ENCODE measurements around the gene CAMKMT.

Gene CAMKMT

DNA sequence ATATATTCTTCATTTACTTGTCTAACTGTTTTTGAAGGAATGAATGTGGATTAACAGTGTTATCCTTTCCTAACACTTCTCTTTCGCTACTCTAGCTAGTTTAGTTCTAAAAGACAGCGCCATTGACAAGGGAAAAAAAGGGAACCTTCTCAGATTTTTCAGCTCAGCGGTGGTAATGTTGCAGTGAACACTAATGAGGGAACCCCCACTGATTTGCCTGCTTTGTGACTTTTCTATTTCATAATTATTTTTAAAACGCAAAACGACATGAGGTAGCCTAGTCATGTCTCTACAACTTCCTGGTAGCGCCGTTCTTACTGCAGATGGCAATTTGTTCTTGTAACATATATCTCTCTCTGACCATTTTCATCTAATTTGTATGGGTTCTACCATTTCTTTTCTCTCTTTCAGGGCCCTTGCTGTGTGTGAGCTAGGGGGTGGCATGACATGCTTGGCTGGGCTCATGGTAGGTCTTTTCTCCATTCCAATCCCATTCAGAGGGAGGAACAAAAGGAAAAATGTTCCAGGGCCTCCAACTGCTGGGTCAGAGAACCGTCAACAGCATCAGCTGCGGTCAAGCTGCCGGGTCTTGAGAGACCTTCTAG is 344.2 kb downstream of the CAMKMT start:
- no peak for TF ChIP-seq CTCF (conservative IDR thresholded peaks at IDR 0.05)
- TF ChIP-seq ZFX (IDR thresholded peaks at IDR 0.05) = no peak

GRCh38 chr2:44706681-44707553 is 345.2 kb downstream of the CAMKMT start:
- TF ChIP-seq CTCF (conservative IDR thresholded peaks at IDR 0.05) = no peak
- no peak for TF ChIP-seq ZFX (IDR thresholded peaks at IDR 0.05)
- H3K27ac ChIP-seq = no peak overlapping the region

More for the DNA sequence above, 344.2 kb downstream of the CAMKMT start:
- H3K27ac ChIP-seq = no peak overlapping the region

DNA sequence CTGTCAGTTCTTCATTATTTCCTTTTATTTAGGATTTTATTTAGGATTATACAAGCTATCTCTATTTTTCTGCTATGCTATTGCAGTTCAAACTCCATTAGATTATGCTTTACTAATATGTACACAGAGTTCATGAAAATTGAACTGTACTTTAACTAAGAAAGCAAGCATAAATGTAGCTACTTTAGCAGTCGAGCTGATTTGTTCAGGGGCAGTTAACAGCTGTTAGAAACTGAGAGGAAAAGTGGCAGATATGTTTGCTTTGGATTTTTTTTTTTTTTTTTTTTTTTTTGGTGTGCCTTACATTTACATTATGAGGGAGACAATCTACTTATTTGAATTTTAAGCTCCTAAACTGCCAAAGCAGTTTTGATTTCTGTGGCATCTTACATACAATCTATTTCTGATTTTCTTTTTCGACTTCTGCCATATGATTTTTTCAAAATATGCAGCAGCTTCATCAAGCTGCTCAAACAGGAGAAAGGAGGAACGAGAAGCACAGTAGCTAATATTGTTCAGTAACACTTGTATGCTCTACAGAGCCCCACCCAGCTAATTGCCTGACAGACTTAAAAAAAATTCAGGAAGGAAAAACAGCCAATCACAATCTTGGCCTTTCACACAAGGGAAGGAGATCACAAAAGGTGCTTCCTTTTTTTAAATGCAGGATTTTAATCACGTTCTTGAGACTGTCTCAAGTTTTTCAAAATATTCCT is 346.4 kb downstream of the CAMKMT start:
- no peak for TF ChIP-seq CTCF (conservative IDR thresholded peaks at IDR 0.05)
- no peak for TF ChIP-seq ZFX (IDR thresholded peaks at IDR 0.05)
- H3K27ac ChIP-seq = no peak overlapping the region

DNA sequence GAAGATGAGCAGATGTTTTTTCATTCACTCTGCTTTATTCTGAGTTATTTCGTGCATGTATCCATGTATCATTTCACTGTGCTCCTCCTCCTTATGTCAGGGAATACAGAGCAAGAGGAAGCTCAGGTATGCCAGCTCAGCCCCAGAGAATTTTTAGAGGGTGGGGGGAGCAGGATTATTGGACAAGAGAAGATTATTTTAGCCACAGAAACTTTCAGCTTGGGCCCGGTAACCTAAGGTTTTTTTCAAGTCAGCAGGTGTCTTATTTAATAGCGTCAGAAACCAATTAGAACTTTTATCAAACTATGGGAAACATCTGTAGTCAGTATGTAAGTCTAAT is 346.9 kb downstream of the CAMKMT start:
- TF ChIP-seq CTCF (conservative IDR thresholded peaks at IDR 0.05) = no peak
- TF ChIP-seq ZFX (IDR thresholded peaks at IDR 0.05) = no peak
- H3K27ac ChIP-seq = no peak overlapping the region

DNA sequence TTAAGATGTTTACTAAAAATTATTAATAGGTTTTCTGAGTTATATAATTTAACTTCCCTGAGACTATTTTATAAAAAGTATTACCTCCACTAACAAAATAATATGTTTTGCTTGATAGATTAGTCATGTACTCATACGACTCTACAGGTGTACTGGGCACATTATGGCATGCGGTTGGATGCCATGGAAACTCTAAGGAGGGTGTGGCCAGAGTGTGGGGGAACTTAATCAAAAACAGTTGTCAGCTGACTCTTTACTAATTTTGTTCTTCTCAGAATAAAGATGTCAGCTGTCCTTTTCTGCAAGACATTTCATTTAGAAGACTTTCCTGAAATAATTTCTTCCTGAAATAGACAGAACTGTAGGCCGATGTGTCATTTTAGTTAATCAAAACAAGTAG is 351.4 kb downstream of the CAMKMT start:
- TF ChIP-seq CTCF (conservative IDR thresholded peaks at IDR 0.05) = no peak
- no peak for TF ChIP-seq ZFX (IDR thresholded peaks at IDR 0.05)
- H3K27ac ChIP-seq = no peak overlapping the region

DNA sequence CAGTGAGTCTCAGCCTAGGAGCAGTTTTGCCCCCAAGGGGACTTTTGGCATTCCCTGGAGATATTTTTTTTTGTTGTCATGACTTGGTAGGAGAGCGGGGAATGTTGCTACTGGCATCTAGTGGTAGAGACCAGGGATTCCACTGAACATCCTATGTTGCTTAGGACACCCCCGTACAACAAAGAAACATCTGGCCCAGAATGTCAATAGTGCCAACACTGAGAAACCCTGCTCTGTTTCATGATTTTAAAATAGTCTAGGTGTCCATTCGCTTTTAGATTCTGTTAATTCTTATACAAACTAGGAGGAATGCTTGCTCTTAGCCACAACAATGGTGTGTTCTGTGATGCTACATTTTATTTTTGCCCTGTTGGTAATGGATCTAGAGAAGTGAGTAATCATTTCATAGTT is 353.9 kb downstream of the CAMKMT start:
- H3K27ac ChIP-seq = no peak overlapping the region
- TF ChIP-seq ZFX (IDR thresholded peaks at IDR 0.05) (no peak), CTCF (conservative IDR thresholded peaks at IDR 0.05) (peak; percentile 29)

DNA sequence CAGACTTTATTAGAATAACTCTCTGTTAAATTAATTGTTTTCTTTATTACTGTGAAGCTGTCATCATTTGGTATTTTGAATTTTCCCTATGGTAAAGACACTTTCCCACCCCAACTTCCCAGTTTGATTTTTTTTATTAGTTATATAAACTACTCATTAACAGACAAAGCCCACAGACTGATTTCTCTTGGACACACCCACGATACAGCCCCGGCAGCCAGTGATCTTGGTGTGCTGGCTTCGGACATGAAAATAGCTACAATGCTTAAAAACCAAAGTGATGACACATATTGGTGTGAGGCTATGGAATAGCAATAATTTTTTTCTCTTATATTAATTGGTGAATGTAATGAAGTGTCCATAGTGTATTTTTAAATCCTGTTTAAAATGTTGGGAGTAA is 354.4 kb downstream of the CAMKMT start:
- TF ChIP-seq CTCF (conservative IDR thresholded peaks at IDR 0.05) (no peak), ZFX (IDR thresholded peaks at IDR 0.05) (no peak)
- H3K27ac ChIP-seq = no peak overlapping the region
